ENCODE results near the gene SEC23A. TPM values are rescaled to one million over a fixed set of nuclear protein-coding genes. Genes with fewer than 3 reads are reported as not detected.

SEC23A gene
- total RNA-seq, 1 donor from 2014 or later, result 107 TPM

- H3K4me1 Mint-ChIP-seq, result peaks cover 6% of the 10 kb centered on the region
- no peak overlapping the region for H3K4me3 Mint-ChIP-seq
- no peaks in the 10 kb centered on the region for H3K36me3 Mint-ChIP-seq
- H3K27me3 Mint-ChIP-seq (ENCODE audit: low read depth), result no peaks in the 10 kb centered on the region
- no peak for TF ChIP-seq CTCF (IDR thresholded peaks at IDR 0.05; ENCODE audit: unreplicated experiment)
- peaks cover 4% of the 10 kb centered on the region for H3K9me3 Mint-ChIP-seq
- DNase-seq (ENCODE audit: low spot score in 2 of 2, unreplicated experiment in 2 of 2), result no peak
- no peak overlapping the region for H3K27ac Mint-ChIP-seq
Measured at GRCh38 chr14:38992067-38992844, 110.8 kb downstream of the SEC23A start.

DNA sequence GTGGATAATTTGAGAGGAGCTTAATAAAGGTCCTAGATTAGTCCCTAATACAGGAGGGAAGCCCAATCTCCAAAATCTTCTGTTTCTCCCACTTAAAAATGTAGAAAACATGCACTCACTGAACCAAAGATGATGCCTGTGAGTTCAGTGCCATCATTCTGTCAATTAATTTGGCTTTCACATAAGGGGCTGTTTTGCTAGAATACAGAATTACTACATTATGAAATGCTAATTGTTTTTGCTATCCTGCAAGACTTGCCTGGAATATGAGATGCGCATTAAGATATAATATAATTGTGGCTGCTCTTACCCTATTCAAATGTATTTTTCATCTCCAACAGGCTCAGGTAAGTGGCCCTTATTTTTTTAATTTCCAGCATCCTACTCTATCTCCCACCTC, 111.7 kb downstream of the SEC23A start:
- no peaks in the 10 kb centered on the region for H3K27me3 Mint-ChIP-seq (ENCODE audit: low read depth)
- H3K27ac Mint-ChIP-seq, result no peak overlapping the region
- no peak for TF ChIP-seq CTCF (IDR thresholded peaks at IDR 0.05; ENCODE audit: unreplicated experiment)
- no peak for DNase-seq (ENCODE audit: low spot score in 2 of 2, unreplicated experiment in 2 of 2)
- H3K4me3 Mint-ChIP-seq, result no peak overlapping the region
- no peaks in the 10 kb centered on the region for H3K36me3 Mint-ChIP-seq
- peaks cover 4% of the 10 kb centered on the region for H3K9me3 Mint-ChIP-seq
- peaks cover 6% of the 10 kb centered on the region for H3K4me1 Mint-ChIP-seq

DNA sequence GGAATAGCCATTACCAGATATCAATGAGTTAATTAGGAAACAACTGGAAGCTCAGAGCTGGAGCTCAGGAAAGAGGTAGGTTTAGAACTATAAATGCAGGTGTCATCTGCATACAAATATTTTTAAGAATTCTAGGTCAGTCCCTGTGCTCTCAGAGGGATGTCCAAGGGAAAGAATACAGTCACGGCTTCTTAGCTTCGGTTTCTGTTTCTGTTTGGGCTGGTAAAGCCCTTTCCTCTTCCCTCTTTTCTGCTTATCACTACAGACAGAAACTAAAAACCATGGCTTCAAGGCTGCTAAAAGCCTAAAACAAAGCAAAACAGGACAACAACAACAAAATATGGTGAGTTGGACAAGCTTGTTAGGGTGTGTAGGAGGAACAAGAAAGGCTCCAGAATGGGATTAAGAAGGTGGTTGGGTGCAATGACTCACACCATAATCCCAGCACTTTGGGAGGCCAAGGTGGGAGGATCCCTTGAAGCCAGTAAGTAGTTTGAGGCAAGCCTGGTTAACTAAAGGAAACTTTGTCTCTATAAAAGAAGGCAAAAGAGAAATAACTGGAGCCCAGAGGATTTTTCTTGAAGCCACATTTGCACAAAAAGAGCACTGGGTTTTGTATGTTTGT, 113.0 kb downstream of the SEC23A start:
- H3K36me3 Mint-ChIP-seq, result no peaks in the 10 kb centered on the region
- no peak overlapping the region for H3K27ac Mint-ChIP-seq
- no peak for DNase-seq (ENCODE audit: low spot score in 2 of 2, unreplicated experiment in 2 of 2)
- H3K4me1 Mint-ChIP-seq, result peaks cover 3% of the 10 kb centered on the region
- no peaks in the 10 kb centered on the region for H3K27me3 Mint-ChIP-seq (ENCODE audit: low read depth)
- no peak for TF ChIP-seq CTCF (IDR thresholded peaks at IDR 0.05; ENCODE audit: unreplicated experiment)
- peaks cover 4% of the 10 kb centered on the region for H3K9me3 Mint-ChIP-seq
- no peak overlapping the region for H3K4me3 Mint-ChIP-seq

DNA sequence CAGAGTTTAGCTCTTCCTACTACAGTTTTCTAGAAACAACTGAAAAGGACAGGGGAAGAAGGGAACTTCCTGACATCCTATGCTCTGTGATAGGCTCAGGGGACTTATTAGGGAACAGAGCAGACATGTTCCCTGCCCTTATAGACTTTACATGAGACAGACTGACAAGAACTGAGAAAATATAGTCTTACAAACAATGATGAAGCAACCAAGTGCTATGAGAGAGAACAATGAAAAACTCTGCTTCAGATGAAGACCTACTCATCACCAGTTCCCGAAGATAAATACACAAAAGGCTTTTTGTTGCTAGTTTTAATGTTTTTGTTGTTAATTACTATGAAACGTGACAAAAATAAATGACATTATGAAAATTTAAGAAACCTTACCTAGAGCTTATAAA, 115.3 kb downstream of the SEC23A start:
- Mint-ChIP-seq H3K9me3 (peaks cover 4% of the 10 kb centered on the region), H3K4me3 (no peak overlapping the region), H3K27ac (no peak overlapping the region), H3K4me1 (no peaks in the 10 kb centered on the region), H3K36me3 (no peaks in the 10 kb centered on the region), H3K27me3 (ENCODE audit: low read depth) (no peaks in the 10 kb centered on the region)
- DNase-seq (ENCODE audit: low spot score in 2 of 2, unreplicated experiment in 2 of 2), result no peak
- no peak for TF ChIP-seq CTCF (IDR thresholded peaks at IDR 0.05; ENCODE audit: unreplicated experiment)

GRCh38 chr14:38982837-38983236, 120.2 kb downstream of the SEC23A start:
- Mint-ChIP-seq H3K4me3 (no peak overlapping the region), H3K36me3 (peaks cover 2% of the 10 kb centered on the region)

More at GRCh38 chr14:38982837-38983236, 120.2 kb downstream of the SEC23A start:
- TF ChIP-seq CTCF (IDR thresholded peaks at IDR 0.05; ENCODE audit: unreplicated experiment), result no peak
- Mint-ChIP-seq H3K4me1 (no peaks in the 10 kb centered on the region), H3K9me3 (peaks cover 13% of the 10 kb centered on the region), H3K27me3 (ENCODE audit: low read depth) (no peaks in the 10 kb centered on the region), H3K27ac (no peak overlapping the region)
- DNase-seq (ENCODE audit: low spot score in 2 of 2, unreplicated experiment in 2 of 2), result no peak

Data from mesothelial cell of epicardium (in vitro differentiated cells).